ENCODE data around the gene N4BP2L2.

DNA sequence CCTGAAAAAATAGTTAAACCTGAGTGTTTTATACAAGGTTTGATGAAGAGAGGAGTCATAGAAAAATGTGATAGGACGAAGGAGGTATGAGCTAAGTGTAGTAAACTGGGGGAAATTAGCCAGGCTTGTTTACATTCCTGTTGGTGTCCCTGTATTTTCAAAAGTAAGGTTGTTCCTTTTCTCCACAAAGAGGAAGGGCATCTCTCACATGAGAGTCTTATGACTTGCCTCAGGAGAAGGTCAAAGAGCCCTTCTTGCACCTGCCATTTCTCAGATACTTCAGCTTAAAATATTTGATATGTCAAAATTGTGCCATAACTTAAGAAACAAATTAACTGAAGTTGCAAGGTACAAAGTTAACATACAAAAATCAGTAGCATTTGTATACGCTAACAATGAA lies 3.6 kb upstream of the N4BP2L2 start:
- TF ChIP-seq, protein P1, sequence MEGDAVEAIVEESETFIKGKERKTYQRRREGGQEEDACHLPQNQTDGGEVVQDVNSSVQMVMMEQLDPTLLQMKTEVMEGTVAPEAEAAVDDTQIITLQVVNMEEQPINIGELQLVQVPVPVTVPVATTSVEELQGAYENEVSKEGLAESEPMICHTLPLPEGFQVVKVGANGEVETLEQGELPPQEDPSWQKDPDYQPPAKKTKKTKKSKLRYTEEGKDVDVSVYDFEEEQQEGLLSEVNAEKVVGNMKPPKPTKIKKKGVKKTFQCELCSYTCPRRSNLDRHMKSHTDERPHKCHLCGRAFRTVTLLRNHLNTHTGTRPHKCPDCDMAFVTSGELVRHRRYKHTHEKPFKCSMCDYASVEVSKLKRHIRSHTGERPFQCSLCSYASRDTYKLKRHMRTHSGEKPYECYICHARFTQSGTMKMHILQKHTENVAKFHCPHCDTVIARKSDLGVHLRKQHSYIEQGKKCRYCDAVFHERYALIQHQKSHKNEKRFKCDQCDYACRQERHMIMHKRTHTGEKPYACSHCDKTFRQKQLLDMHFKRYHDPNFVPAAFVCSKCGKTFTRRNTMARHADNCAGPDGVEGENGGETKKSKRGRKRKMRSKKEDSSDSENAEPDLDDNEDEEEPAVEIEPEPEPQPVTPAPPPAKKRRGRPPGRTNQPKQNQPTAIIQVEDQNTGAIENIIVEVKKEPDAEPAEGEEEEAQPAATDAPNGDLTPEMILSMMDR (IDR thresholded peaks at IDR 0.05; ENCODE audit: poor library complexity, severe bottlenecking): no peak
- TF ChIP-seq EP300 (conservative IDR thresholded peaks at IDR 0.05; ENCODE audit: poor library complexity, severe bottlenecking) (no peak), POLR2AphosphoS5 (IDR thresholded peaks at IDR 0.05) (no peak), TAF1 (IDR thresholded peaks at IDR 0.05; ENCODE audit: low read depth) (no peak), SMC3 (conservative IDR thresholded peaks at IDR 0.05; ENCODE audit: poor library complexity) (no peak), EZH2 (IDR thresholded peaks at IDR 0.05; ENCODE audit: borderline replicate concordance, insufficient read depth, low read length, poor library complexity, severe bottlenecking) (no peak)

Data from neural cell (in vitro differentiated cells).